HT1080 (cell line): ENCODE measurements around the gene AK8. TPM values are rescaled to one million over a fixed set of nuclear protein-coding genes. Genes with fewer than 3 reads are reported as not detected.

Experiments
- DNase-seq: peaks from one replicate; pipeline ENCODE4 v3.0.0-alpha.2; 2015; ENCODE audit warnings: low read depth
- total RNA-seq: library from RNA; depleted of rRNA; stranded (reverse); fragments of >200 nt; shearing (Covaris generic); gene quantifications from 2 replicates; pipeline ENCODE4 v1.2.3, GENCODE V29; 2014

The AK8 gene
- total RNA-seq, 1 experiment from 2014 or later, result not detected

GRCh38 chr9:132888151-132888550 is 10.1 kb upstream of the AK8 start:
- no peak for DNase-seq

GRCh38 chr9:132887181-132888120 is 9.4 kb upstream of the AK8 start:
- DNase-seq, result no peak

- DNase-seq, result no peak
Measured at GRCh38 chr9:132886334-132886725, 8.2 kb upstream of the AK8 start.

GRCh38 chr9:132885720-132886333 is 7.7 kb upstream of the AK8 start:
- DNase-seq, result no peak

GRCh38 chr9:132883349-132884294 is 5.5 kb upstream of the AK8 start:
- DNase-seq, result no peak

- no peak for DNase-seq
Measured at GRCh38 chr9:132882616-132883015, 4.5 kb upstream of the AK8 start.

- DNase-seq, result peak; percentile 21
Measured at GRCh38 chr9:132881826-132882225, 3.7 kb upstream of the AK8 start.

- no peak for DNase-seq
Measured at GRCh38 chr9:132880324-132880661, 2.2 kb upstream of the AK8 start.

GRCh38 chr9:132879457-132880323 is 1.6 kb upstream of the AK8 start:
- no peak for DNase-seq

GRCh38 chr9:132878695-132879456 is 792 bp upstream of the AK8 start, which contains the start of gene SPACA9:
SPACA9 (plus strand) TSS chr9:132878898; CDS start chr9:132883948, 5,050 bp downstream.
- no peak for DNase-seq

- no peak for DNase-seq
Measured at GRCh38 chr9:132877458-132877823, 643 bp downstream of the AK8 start.

- DNase-seq, result no peak
Measured at GRCh38 chr9:132876849-132877248, 1.2 kb downstream of the AK8 start.

- DNase-seq, result no peak
Measured at GRCh38 chr9:132875159-132875558, 2.9 kb downstream of the AK8 start.

GRCh38 chr9:132873403-132873802 is 4.7 kb downstream of the AK8 start:
- DNase-seq, result no peak

GRCh38 chr9:132869266-132869665 is 8.8 kb downstream of the AK8 start:
- no peak for DNase-seq

- DNase-seq, result no peak
Measured at GRCh38 chr9:132866898-132867297, 11.2 kb downstream of the AK8 start.

- no peak for DNase-seq
Measured at GRCh38 chr9:132864691-132865090, 13.4 kb downstream of the AK8 start.

GRCh38 chr9:132864277-132864676 is 13.8 kb downstream of the AK8 start:
- DNase-seq, result no peak

- DNase-seq, result no peak
Measured at GRCh38 chr9:132863096-132863495, 15.0 kb downstream of the AK8 start.

- peak; percentile 41 for DNase-seq
Measured at GRCh38 chr9:132862533-132862932, 15.6 kb downstream of the AK8 start.
